Omental fat pad (tissue), 4 donors: ENCODE data around the gene NRL. TPM values are rescaled to one million over a fixed set of nuclear protein-coding genes. Genes with fewer than 3 reads are reported as not detected.
A peak's percentile ranks its signal among the peaks of the same experiment; 100 is the strongest.

ENCODE experiments used
- ATAC-seq: fragments of 150-250 bp; one replicate; pipeline ENCODE4 v1.9.1; 2016; ENCODE audit warnings: mild to moderate bottlenecking, moderate library complexity; ENCODE audit not compliant: low FRiP score
- DNase-seq: peaks from one replicate; pipeline ENCODE4 v3.0.0-alpha.2; 2019; ENCODE audit warnings: low spot score
- total RNA-seq, 4 donors: library from RNA; depleted of rRNA; stranded (reverse); fragments of >200 nt; gene quantifications; one replicate each; pipeline ENCODE4 v1.1.0, GENCODE V29; 2016
- TF ChIP-seq, protein P1 (sequence below), 3 donors: fragments of 450-650 bp; IDR thresholded peaks; one replicate each; pipeline ENCODE4 v1.5.1; 2016 to 2017; ENCODE audit warnings: antibody characterized with exemption in 3 of 3, mild to moderate bottlenecking in 3 of 3, moderate library complexity in 2 of 3

NRL gene
- total RNA-seq, 4 donors from 2014 or later = 0.94 to 4.3 (median 1.3) TPM

DNA sequence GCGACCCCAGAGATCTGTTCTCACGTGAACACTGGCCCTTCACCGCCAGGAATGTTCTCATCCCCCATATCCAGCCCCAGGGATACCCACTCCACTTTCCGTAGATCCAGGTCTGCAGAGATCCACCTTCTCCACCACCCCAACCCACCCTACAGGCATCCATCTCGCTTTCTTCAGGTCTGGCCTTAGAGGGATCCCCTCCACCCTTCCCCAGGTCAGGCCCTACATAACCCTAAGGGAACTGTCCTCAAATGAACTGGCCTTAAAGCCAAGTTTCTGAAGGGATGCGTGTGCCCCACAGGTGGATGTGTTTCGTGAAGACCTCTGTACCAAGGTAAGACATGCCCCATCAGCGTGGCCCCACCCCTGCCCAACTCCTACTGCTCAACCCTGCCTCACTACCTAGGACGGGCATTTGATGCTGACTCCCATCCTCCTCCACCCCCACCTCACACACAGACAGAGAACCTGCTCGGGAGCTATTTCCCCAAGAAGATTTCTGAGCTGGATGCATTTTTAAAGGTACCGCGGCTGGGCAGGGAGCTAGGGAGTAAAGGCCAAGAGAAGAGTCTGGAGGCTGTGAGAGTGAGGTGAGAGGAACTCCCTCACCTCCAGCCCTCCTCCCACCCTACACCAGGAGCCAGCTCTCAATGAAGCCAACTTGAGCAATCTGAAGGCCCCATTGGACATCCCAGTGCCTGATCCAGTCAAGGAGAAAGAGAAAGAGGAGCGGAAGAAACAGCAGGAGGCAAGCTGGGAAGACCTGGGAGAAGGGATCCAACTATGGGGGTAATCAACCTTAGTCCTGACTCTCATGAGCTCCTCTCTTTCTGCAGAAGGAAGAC lies 22.2 kb upstream of the NRL start:
- TF ChIP-seq, protein P1, sequence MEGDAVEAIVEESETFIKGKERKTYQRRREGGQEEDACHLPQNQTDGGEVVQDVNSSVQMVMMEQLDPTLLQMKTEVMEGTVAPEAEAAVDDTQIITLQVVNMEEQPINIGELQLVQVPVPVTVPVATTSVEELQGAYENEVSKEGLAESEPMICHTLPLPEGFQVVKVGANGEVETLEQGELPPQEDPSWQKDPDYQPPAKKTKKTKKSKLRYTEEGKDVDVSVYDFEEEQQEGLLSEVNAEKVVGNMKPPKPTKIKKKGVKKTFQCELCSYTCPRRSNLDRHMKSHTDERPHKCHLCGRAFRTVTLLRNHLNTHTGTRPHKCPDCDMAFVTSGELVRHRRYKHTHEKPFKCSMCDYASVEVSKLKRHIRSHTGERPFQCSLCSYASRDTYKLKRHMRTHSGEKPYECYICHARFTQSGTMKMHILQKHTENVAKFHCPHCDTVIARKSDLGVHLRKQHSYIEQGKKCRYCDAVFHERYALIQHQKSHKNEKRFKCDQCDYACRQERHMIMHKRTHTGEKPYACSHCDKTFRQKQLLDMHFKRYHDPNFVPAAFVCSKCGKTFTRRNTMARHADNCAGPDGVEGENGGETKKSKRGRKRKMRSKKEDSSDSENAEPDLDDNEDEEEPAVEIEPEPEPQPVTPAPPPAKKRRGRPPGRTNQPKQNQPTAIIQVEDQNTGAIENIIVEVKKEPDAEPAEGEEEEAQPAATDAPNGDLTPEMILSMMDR (IDR thresholded peaks at IDR 0.05) = no peak

GRCh38 chr14:24135834-24136683 lies 21.3 kb upstream of the NRL start, which contains the start of gene PSME1:
Gene PSME1, plus strand, starts transcription at chr14:24136194. Its CDS starts 69 bp downstream, at chr14:24136263.
- TF ChIP-seq, protein P1 (IDR thresholded peaks at IDR 0.05) = no peak
- DNase-seq (peak; percentile 78), ATAC-seq (peak; percentile 97)

More for the DNA sequence above, 22.2 kb upstream of the NRL start:
- no peak for DNase-seq
- ATAC-seq = no peak

- TF ChIP-seq, protein P1 (IDR thresholded peaks at IDR 0.05) = no peak
- DNase-seq (no peak), ATAC-seq (no peak)
These were observed 20.8 kb upstream of the NRL start for GRCh38 chr14:24135584-24135833.

GRCh38 chr14:24133735-24134134 lies 19.0 kb upstream of the NRL start:
- TF ChIP-seq, protein P1 (IDR thresholded peaks at IDR 0.05) = no peak
- ATAC-seq = no peak
- DNase-seq = no peak

- DNase-seq (no peak), ATAC-seq (no peak)
- TF ChIP-seq, protein P1 (IDR thresholded peaks at IDR 0.05) = no peak
These were observed 18.2 kb upstream of the NRL start for GRCh38 chr14:24132976-24133375.

GRCh38 chr14:24132061-24132685 lies 17.4 kb upstream of the NRL start:
- no peak for ATAC-seq
- DNase-seq = no peak
- TF ChIP-seq, protein P1 (IDR thresholded peaks at IDR 0.05) = no peak
